Endothelial cell of umbilical vein (primary cell): ENCODE data around the gene CCDC191. TPM values are rescaled to one million over a fixed set of nuclear protein-coding genes. Genes with fewer than 3 reads are reported as not detected.

ENCODE experiments used
- BruUV-seq: library from RNA; stranded (reverse); fragments of 400-500 nt; replicated peaks from 2 replicates; lab custom pipeline; 2021; lab: Mats Ljungman, UMichigan
- CTCF ChIA-PET: fragments of 300-600, 350-600 bp; sonication (Branson Sonifier 250); formaldehyde crosslinking; loops from one replicate; lab custom pipeline; 2021; ENCODE audit warnings: antibody characterized with exemption, inconsistent platforms; lab: Charles Lee
- POLR2A ChIA-PET: fragments of 300-600, 350-600 bp; sonication (Branson Sonifier 250); formaldehyde crosslinking; loops from one replicate; lab custom pipeline; 2021; ENCODE audit warnings: antibody characterized with exemption, inconsistent platforms; lab: Charles Lee
- DNase-seq: peaks from one replicate; pipeline ENCODE4 v3.0.0-alpha.2; 2011; ENCODE audit warnings: low read depth, low spot score
- FAIRE-seq: peaks from 2 replicates; lab custom pipeline; 2011; peaks lifted over from hg19 to GRCh38; lab: Jason Lieb, UNC
- H2AFZ ChIP-seq: 2 replicates; pipeline ENCODE4 v1.6.0; 2012; ENCODE audit warnings: low read depth, low read length, control low read depth, inconsistent platforms
- H3K27ac ChIP-seq: 2 replicates; pipeline ENCODE4 v1.5.1; 2011; ENCODE audit warnings: low read depth, mild to moderate bottlenecking, control low read depth, low read length, moderate library complexity; ENCODE audit not compliant: insufficient read depth
- H3K27me3 ChIP-seq, 2 experiments: 2 replicates each; pipeline versions ENCODE4 v1.6.0 to v1.6.1; 2011; ENCODE audit warnings: low read length in 2 of 2, mixed read lengths in 1 of 2; ENCODE audit not compliant: control insufficient read depth in 2 of 2, insufficient read depth in 2 of 2
- H3K36me3 ChIP-seq, 2 experiments: 2 replicates in 1 of 2; 3 replicates in 1 of 2; pipeline ENCODE4 v1.5.1; 2011; ENCODE audit warnings: low read length in 2 of 2, mild to moderate bottlenecking in 1 of 2, moderate library complexity in 1 of 2; ENCODE audit not compliant: control insufficient read depth in 2 of 2, insufficient read depth in 2 of 2; ENCODE audit errors: extremely low read depth in 1 of 2
- H3K4me1 ChIP-seq: 3 replicates; pipeline ENCODE4 v1.5.1; 2011; ENCODE audit warnings: mild to moderate bottlenecking, low read length; ENCODE audit not compliant: control insufficient read depth, insufficient read depth; ENCODE audit errors: extremely low read depth
- H3K4me2 ChIP-seq: 2 replicates; pipeline ENCODE4 v1.6.1; 2011; ENCODE audit warnings: low read length, control low read depth, mixed read lengths; ENCODE audit not compliant: insufficient read depth
- H3K4me3 ChIP-seq, 3 experiments: fragments of 200-600 bp in 1 of 3; sonication (generic), shearing (Covaris generic) in 1 of 3; replicated peaks in 1 of 3; 2 replicates each; pipeline ENCODE4 v1.5.1; 2011 to 2016; ENCODE audit warnings: control low read depth in 3 of 3, low read length in 3 of 3, mild to moderate bottlenecking in 2 of 3, inconsistent platforms in 1 of 3, low read depth in 1 of 3, moderate library complexity in 1 of 3; ENCODE audit not compliant: insufficient read depth in 1 of 3
- H3K79me2 ChIP-seq: 2 replicates; pipeline ENCODE4 v1.6.0; 2012; ENCODE audit warnings: low read length, inconsistent platforms; ENCODE audit not compliant: control insufficient read depth, insufficient read depth
- H3K9ac ChIP-seq: replicated peaks from 2 replicates; pipeline ENCODE3; 2011; ENCODE audit warnings: low read length, control low read depth; ENCODE audit not compliant: insufficient read depth; ENCODE audit errors: extremely low read depth
- H3K9me1 ChIP-seq: replicated peaks from 3 replicates; pipeline ENCODE4 v1.6.0; 2011; ENCODE audit warnings: mild to moderate bottlenecking, low read length; ENCODE audit not compliant: control insufficient read depth, insufficient read depth; ENCODE audit errors: extremely low read depth
- H3K9me3 ChIP-seq: replicated peaks from 2 replicates; pipeline ENCODE4 v1.5.1; 2012; ENCODE audit warnings: low read length, inconsistent platforms; ENCODE audit not compliant: control insufficient read depth, insufficient read depth
- H4K20me1 ChIP-seq: replicated peaks from 2 replicates; pipeline ENCODE3; 2011; ENCODE audit warnings: mild to moderate bottlenecking, low read length; ENCODE audit not compliant: control insufficient read depth, insufficient read depth; ENCODE audit errors: extremely low read depth
- EZH2 ChIP-seq: IDR thresholded peaks from 2 replicates; pipeline ENCODE4 v1.6.1; 2012; ENCODE audit warnings: borderline replicate concordance, low read depth, mild to moderate bottlenecking, moderate library complexity, low read length, inconsistent platforms; ENCODE audit not compliant: severe bottlenecking
- FOS ChIP-seq: IDR thresholded peaks from 2 replicates; pipeline ENCODE4 v1.6.1; 2011; ENCODE audit warnings: mild to moderate bottlenecking, low read length, moderate library complexity, borderline replicate concordance; ENCODE audit not compliant: insufficient read depth
- GATA2 ChIP-seq: IDR thresholded peaks from 2 replicates; pipeline ENCODE4 v1.7.0; 2011; ENCODE audit warnings: low read depth, mild to moderate bottlenecking, moderate library complexity, mixed read lengths, low read length; ENCODE audit not compliant: insufficient read length, insufficient read depth
- JUN ChIP-seq: IDR thresholded peaks from 2 replicates; pipeline ENCODE4 v1.6.1; 2011; ENCODE audit warnings: borderline replicate concordance, low read depth; ENCODE audit not compliant: insufficient read length, insufficient read depth
- MAX ChIP-seq: IDR thresholded peaks from 2 replicates; pipeline ENCODE4 v1.6.1; 2011; ENCODE audit not compliant: insufficient read depth, insufficient read length
- MYC ChIP-seq: IDR thresholded peaks from one replicate; pipeline ENCODE4 v1.6.1; 2011; ENCODE audit warnings: mild to moderate bottlenecking, low read depth, low read length
- POLR2A ChIP-seq: IDR thresholded peaks from 2 replicates; pipeline ENCODE4 v1.6.1; 2012; ENCODE audit warnings: low read depth, mild to moderate bottlenecking, control low read depth, low read length
- POLR2AphosphoS5 ChIP-seq: IDR thresholded peaks from 2 replicates; pipeline ENCODE4 v1.6.1; 2012; ENCODE audit warnings: low read depth, mild to moderate bottlenecking, control low read depth, low read length, moderate library complexity; ENCODE audit not compliant: insufficient read depth
- dilution Hi-C: fragments of 300-500 bp; cut with MboI; formaldehyde crosslinking; loops from one replicate; pipeline ENCODE4 v1.15.0; 2019; ENCODE audit warnings: low sequenced_read_pairs; ENCODE audit not compliant: extremely low pct_ligation_motif_present
- intact Hi-C: fragments of 100-400 bp; cut with micrococcal nuclease; formaldehyde crosslinking; loops from one replicate; pipeline ENCODE4 v1.10.0; 2022
- polyA plus RNA-seq, 4 experiments: library from polyadenylated mRNA; depleted of rRNA in 3 of 4; stranded (reverse) in 3 of 4; unstranded in 1 of 4; fragments of >200 nt; gene quantifications; 2 replicates each; pipeline versions ENCODE4 v1.2.1 to v1.2.3, GENCODE V29; 2011 to 2012; ENCODE audit warnings: missing spikeins in 1 of 4
- total RNA-seq: library from RNA; stranded (reverse); gene quantifications from 2 replicates; pipeline ENCODE4 v1.2.3, GENCODE V29; 2021

Gene CCDC191
- total and polyA plus RNA-seq, 2 donors (not counting 3 experiments of a cell fraction or from before 2014, with no cell fraction given) = 1.7 to 4.9 TPM

GRCh38 chr3:113981803-113982202 is 74.5 kb downstream of the CCDC191 start:
- BruUV-seq = no TSS peak
- H3K9ac ChIP-seq = no peak overlapping the region
- FAIRE-seq = no peak
- H3K36me3 ChIP-seq = no peaks in the 10 kb centered on the region
- no peaks in the 10 kb centered on the region for H3K27me3 ChIP-seq
- no peaks in the 10 kb centered on the region for H3K9me3 ChIP-seq
- H4K20me1 ChIP-seq = no peaks in the 10 kb centered on the region
- dilution Hi-C loops = no loop called here
- H3K4me2 ChIP-seq = no peak overlapping the region
- ChIA-PET POLR2A (no interaction called here), CTCF (interaction anchor here (1.0 to 1.6 kb wide), 4 partner anchors 12 to 36 kb away, joined by 3 to 4 read pairs (median 3); no protein-coding TSS in a partner anchor)
- H3K4me3 ChIP-seq = no peak overlapping the region
- H3K27ac ChIP-seq = no peak overlapping the region
- intact Hi-C loops = no loop called here
- DNase-seq = no peak
- no peaks in the 10 kb centered on the region for H3K9me1 ChIP-seq
- no peak for TF ChIP-seq MAX
- no peaks in the 10 kb centered on the region for H3K4me1 ChIP-seq
- no peaks in the 10 kb centered on the region for H3K79me2 ChIP-seq
- H2AFZ ChIP-seq = no peak overlapping the region

DNA sequence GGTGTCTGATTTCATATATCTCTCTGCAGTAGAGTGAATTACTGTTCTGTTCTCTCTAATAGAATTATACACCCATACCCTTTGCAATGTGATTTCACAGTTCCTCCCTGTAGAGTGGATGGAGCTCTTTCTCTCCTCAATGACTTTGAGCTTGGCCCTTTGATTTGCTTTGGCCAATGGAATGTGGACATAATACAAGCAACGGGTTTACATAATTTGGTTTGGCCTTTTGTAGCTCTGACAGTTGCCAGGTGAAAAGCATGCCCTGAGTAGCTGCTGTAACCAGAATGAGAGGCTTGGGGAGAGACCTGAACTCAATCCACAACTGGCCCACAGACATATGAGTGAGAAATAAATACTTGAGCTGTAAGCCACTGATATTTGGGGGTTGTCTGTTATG is 76.4 kb downstream of the CCDC191 start:
- no TSS peak for BruUV-seq
- H3K9ac ChIP-seq = no peak overlapping the region
- intact Hi-C loops (no loop called here), dilution Hi-C loops (no loop called here)
- ChIA-PET POLR2A (no interaction called here), CTCF (no interaction called here)
- no peaks in the 10 kb centered on the region for H3K36me3 ChIP-seq
- H3K9me3 ChIP-seq = no peaks in the 10 kb centered on the region
- H3K27me3 ChIP-seq = no peaks in the 10 kb centered on the region
- no peaks in the 10 kb centered on the region for H3K4me1 ChIP-seq
- no peak overlapping the region for H3K4me3 ChIP-seq
- DNase-seq (no peak), FAIRE-seq (no peak)
- no peak overlapping the region for H3K27ac ChIP-seq
- no peak overlapping the region for H3K4me2 ChIP-seq
- TF ChIP-seq GATA2 (no peak), POLR2A (no peak), MYC (no peak), JUN (no peak), POLR2AphosphoS5 (no peak), FOS (no peak), EZH2 (no peak), MAX (no peak)
- H3K79me2 ChIP-seq = no peaks in the 10 kb centered on the region
- no peaks in the 10 kb centered on the region for H4K20me1 ChIP-seq
- H3K9me1 ChIP-seq = no peaks in the 10 kb centered on the region
- H2AFZ ChIP-seq = no peak overlapping the region
